ENCODE results near the gene DENND6B. TPM values are rescaled to one million over a fixed set of nuclear protein-coding genes. Genes with fewer than 3 reads are reported as not detected.
"Not testable (repeated sequence)": the region's sequence is repeated elsewhere in the genome, so short reads cannot be mapped to it uniquely, and the experiment has no call there.

Gene DENND6B
- total RNA-seq = 1 to 10 TPM; 4.2 to 4.7 TPM

GRCh38 chr22:50326956-50327710 lies at the start of gene DENND6B:
TSS of gene DENND6B (minus strand) at chr22:50327012. CDS start at chr22:50326988, 24 bp downstream.
- Mint-ChIP-seq H3K27me3 (peaks cover 13% of the 10 kb centered on the region), H3K27ac (peak within 1 kb of the TSS; percentile 72)

GRCh38 chr22:50376085-50376651 lies 49.4 kb upstream of the DENND6B start:
- no peaks in the 10 kb centered on the region for H3K9me3 Mint-ChIP-seq
- H3K4me1 Mint-ChIP-seq = peaks cover 10% of the 10 kb centered on the region
- peaks cover 19% of the 10 kb centered on the region for H3K36me3 Mint-ChIP-seq
- H3K27ac Mint-ChIP-seq = peak overlapping the region; percentile 63
- H3K4me3 Mint-ChIP-seq = no peak overlapping the region
- H3K27me3 Mint-ChIP-seq = no peaks in the 10 kb centered on the region
- no peak for DNase-seq

More at GRCh38 chr22:50326956-50327710, at the start of gene DENND6B:
- Mint-ChIP-seq H3K9me3 (no peaks in the 10 kb centered on the region), H3K4me3 (peak within 1 kb of the TSS; percentile 80), H3K4me1 (peaks cover 7% of the 10 kb centered on the region), H3K36me3 (no peaks in the 10 kb centered on the region)
- peak; percentile 81 for DNase-seq

GRCh38 chr22:50371101-50371648 lies 44.4 kb upstream of the DENND6B start:
- H3K9me3 Mint-ChIP-seq = no peaks in the 10 kb centered on the region
- H3K36me3 Mint-ChIP-seq = peaks cover 17% of the 10 kb centered on the region

GRCh38 chr22:50367778-50368500 lies 41.1 kb upstream of the DENND6B start:
- Mint-ChIP-seq H3K27ac (no peak overlapping the region), H3K36me3 (peaks cover 8% of the 10 kb centered on the region), H3K9me3 (no peaks in the 10 kb centered on the region), H3K4me1 (peaks cover 12% of the 10 kb centered on the region), H3K27me3 (no peaks in the 10 kb centered on the region), H3K4me3 (no peak overlapping the region)
- DNase-seq = no peak

More at GRCh38 chr22:50371101-50371648, 44.4 kb upstream of the DENND6B start:
- H3K27me3 Mint-ChIP-seq = no peaks in the 10 kb centered on the region
- no peak for DNase-seq
- no peak overlapping the region for H3K27ac Mint-ChIP-seq
- H3K4me3 Mint-ChIP-seq = no peak overlapping the region
- H3K4me1 Mint-ChIP-seq = peaks cover 12% of the 10 kb centered on the region

GRCh38 chr22:50363803-50364194 lies 37.0 kb upstream of the DENND6B start:
- not testable (repeated sequence) for DNase-seq, H3K27me3 Mint-ChIP-seq, H3K4me3 Mint-ChIP-seq, H3K9me3 Mint-ChIP-seq, H3K27ac Mint-ChIP-seq
- peaks cover 42% of the 10 kb centered on the region for H3K4me1 Mint-ChIP-seq
- H3K36me3 Mint-ChIP-seq = peaks cover 23% of the 10 kb centered on the region

GRCh38 chr22:50363166-50363802 lies 36.5 kb upstream of the DENND6B start:
- Mint-ChIP-seq H3K36me3 (peaks cover 20% of the 10 kb centered on the region), H3K27me3 (no peaks in the 10 kb centered on the region), H3K4me3 (no peak overlapping the region), H3K9me3 (no peaks in the 10 kb centered on the region), H3K4me1 (peaks cover 45% of the 10 kb centered on the region), H3K27ac (no peak overlapping the region)
- no peak for DNase-seq

- Mint-ChIP-seq H3K4me3 (no peak overlapping the region), H3K27me3 (no peaks in the 10 kb centered on the region), H3K9me3 (no peaks in the 10 kb centered on the region), H3K4me1 (peaks cover 51% of the 10 kb centered on the region), H3K36me3 (peaks cover 20% of the 10 kb centered on the region), H3K27ac (peak overlapping the region; percentile 50)
- peak; percentile 28 for DNase-seq
Observed at GRCh38 chr22:50361688-50362087, 34.9 kb upstream of the DENND6B start.

- no peak for DNase-seq
- Mint-ChIP-seq H3K4me3 (no peak overlapping the region), H3K4me1 (peaks cover 54% of the 10 kb centered on the region)
Observed at GRCh38 chr22:50361222-50361621, 34.4 kb upstream of the DENND6B start.

GRCh38 chr22:50360578-50360977 lies 33.8 kb upstream of the DENND6B start:
- DNase-seq = no peak
- Mint-ChIP-seq H3K4me1 (peaks cover 51% of the 10 kb centered on the region), H3K27ac (no peak overlapping the region), H3K27me3 (no peaks in the 10 kb centered on the region), H3K9me3 (no peaks in the 10 kb centered on the region), H3K36me3 (peaks cover 23% of the 10 kb centered on the region), H3K4me3 (no peak overlapping the region)

More at GRCh38 chr22:50361222-50361621, 34.4 kb upstream of the DENND6B start:
- H3K27me3 Mint-ChIP-seq = no peaks in the 10 kb centered on the region
- peaks cover 22% of the 10 kb centered on the region for H3K36me3 Mint-ChIP-seq
- H3K9me3 Mint-ChIP-seq = no peaks in the 10 kb centered on the region
- H3K27ac Mint-ChIP-seq = peak overlapping the region; percentile 50

GRCh38 chr22:50357756-50358155 lies 30.9 kb upstream of the DENND6B start:
- no peaks in the 10 kb centered on the region for H3K9me3 Mint-ChIP-seq
- H3K4me1 Mint-ChIP-seq = peaks cover 45% of the 10 kb centered on the region
- peaks cover 22% of the 10 kb centered on the region for H3K36me3 Mint-ChIP-seq
- DNase-seq = no peak
- no peak overlapping the region for H3K4me3 Mint-ChIP-seq
- H3K27me3 Mint-ChIP-seq = no peaks in the 10 kb centered on the region
- H3K27ac Mint-ChIP-seq = no peak overlapping the region

- DNase-seq = no peak
- Mint-ChIP-seq H3K9me3 (no peaks in the 10 kb centered on the region), H3K27me3 (no peaks in the 10 kb centered on the region), H3K4me1 (peaks cover 40% of the 10 kb centered on the region), H3K36me3 (peaks cover 21% of the 10 kb centered on the region), H3K27ac (peak overlapping the region; percentile 36), H3K4me3 (no peak overlapping the region)
Observed at GRCh38 chr22:50357222-50357621, 30.4 kb upstream of the DENND6B start.

GRCh38 chr22:50356186-50356585 lies 29.4 kb upstream of the DENND6B start:
- Mint-ChIP-seq H3K27me3 (no peaks in the 10 kb centered on the region), H3K4me3 (no peak overlapping the region), H3K36me3 (peaks cover 23% of the 10 kb centered on the region), H3K4me1 (peaks cover 30% of the 10 kb centered on the region), H3K27ac (no peak overlapping the region), H3K9me3 (no peaks in the 10 kb centered on the region)
- DNase-seq = no peak

- Mint-ChIP-seq H3K9me3 (no peaks in the 10 kb centered on the region), H3K36me3 (peaks cover 5% of the 10 kb centered on the region), H3K27me3 (no peaks in the 10 kb centered on the region), H3K27ac (no peak overlapping the region), H3K4me3 (no peak overlapping the region), H3K4me1 (no peaks in the 10 kb centered on the region)
- DNase-seq = no peak
Observed at GRCh38 chr22:50348058-50348457, 21.2 kb upstream of the DENND6B start.

- Mint-ChIP-seq H3K4me1 (no peaks in the 10 kb centered on the region), H3K27me3 (no peaks in the 10 kb centered on the region), H3K9me3 (no peaks in the 10 kb centered on the region), H3K4me3 (no peak overlapping the region), H3K27ac (no peak overlapping the region), H3K36me3 (peaks cover 5% of the 10 kb centered on the region)
- no peak for DNase-seq
Observed at GRCh38 chr22:50347157-50347556, 20.3 kb upstream of the DENND6B start.

GRCh38 chr22:50346470-50346869 lies 19.7 kb upstream of the DENND6B start:
- Mint-ChIP-seq H3K4me1 (no peaks in the 10 kb centered on the region), H3K27me3 (no peaks in the 10 kb centered on the region), H3K27ac (no peak overlapping the region), H3K9me3 (no peaks in the 10 kb centered on the region), H3K4me3 (no peak overlapping the region), H3K36me3 (peaks cover 3% of the 10 kb centered on the region)
- DNase-seq = no peak
